Activated CD4-positive, alpha-beta T cell treated with anti-CD3 and anti-CD28 coated beads, Interleukin-2, amount 10 ng/mL, durations not matched to agents 7 days and 5 days (primary cell): ENCODE results near the gene WDR90. TPM values are rescaled to one million over a fixed set of nuclear protein-coding genes. Genes with fewer than 3 reads are reported as not detected.
A peak's percentile ranks its signal among the peaks of the same experiment; 100 is the strongest.

Source experiments
- CTCF ChIA-PET: fragments of 350-600 bp; sonication (Branson Sonifier 250); formaldehyde crosslinking; loops from one replicate; lab custom pipeline; 2021; ENCODE audit warnings: antibody characterized with exemption; lab: Charles Lee
- POLR2A ChIA-PET: fragments of 350-600 bp; sonication (Branson Sonifier 250); formaldehyde crosslinking; loops from one replicate; lab custom pipeline; 2021; ENCODE audit warnings: antibody characterized with exemption; lab: Charles Lee
- DNase-seq: peaks from one replicate; pipeline ENCODE4 v3.0.0-alpha.2; 2020
- H3K27ac Mint-ChIP-seq: one replicate; pipeline ENCODE4 v1.8.0; 2021; ENCODE audit warnings: mild to moderate bottlenecking, moderate library complexity, mixed read lengths
- H3K27me3 Mint-ChIP-seq: one replicate; pipeline ENCODE4 v1.8.0; 2021; ENCODE audit warnings: mixed read lengths
- H3K36me3 Mint-ChIP-seq: one replicate; pipeline ENCODE4 v1.8.0; 2021; ENCODE audit warnings: low read depth, mixed read lengths
- H3K4me1 Mint-ChIP-seq: one replicate; pipeline ENCODE4 v1.8.0; 2021; ENCODE audit warnings: mixed read lengths
- H3K4me3 Mint-ChIP-seq: one replicate; pipeline ENCODE4 v1.8.0; 2021; ENCODE audit warnings: mild to moderate bottlenecking, moderate library complexity, mixed read lengths
- H3K9me3 Mint-ChIP-seq: one replicate; pipeline ENCODE4 v1.8.0; 2021; ENCODE audit warnings: mixed read lengths
- total RNA-seq, 2 experiments: library from RNA; stranded (reverse); gene quantifications; one replicate each; pipeline ENCODE4 v1.2.3, GENCODE V29; 2021

The WDR90 gene
- 10 to 100 TPM; 54.9 to 81.6 TPM for total RNA-seq

GRCh38 chr16:648781-649589 is at the start of gene WDR90:
WDR90 (plus strand) TSS chr16:649365; CDS start chr16:649417, 52 bp downstream.
- Mint-ChIP-seq H3K4me3 (peak within 1 kb of the TSS; percentile 73), H3K36me3 (no peaks in the 10 kb centered on the region), H3K27me3 (no peaks in the 10 kb centered on the region), H3K27ac (peak within 1 kb of the TSS; percentile 77), H3K9me3 (no peaks in the 10 kb centered on the region), H3K4me1 (peaks cover 22% of the 10 kb centered on the region)
- CTCF ChIA-PET, result interaction anchor here (0.9 to 3.1 kb wide), 7 partner anchors 10 to 60 kb away, joined by 3 to 13 read pairs (median 6); partner anchors contain the start of genes METTL26 and RHOT2
- DNase-seq, result peak; percentile 94
- POLR2A ChIA-PET, result interaction anchor here (0.7 kb wide), 1 partner anchor 20 kb away, joined by 3 read pairs; no protein-coding TSS in a partner anchor

DNA sequence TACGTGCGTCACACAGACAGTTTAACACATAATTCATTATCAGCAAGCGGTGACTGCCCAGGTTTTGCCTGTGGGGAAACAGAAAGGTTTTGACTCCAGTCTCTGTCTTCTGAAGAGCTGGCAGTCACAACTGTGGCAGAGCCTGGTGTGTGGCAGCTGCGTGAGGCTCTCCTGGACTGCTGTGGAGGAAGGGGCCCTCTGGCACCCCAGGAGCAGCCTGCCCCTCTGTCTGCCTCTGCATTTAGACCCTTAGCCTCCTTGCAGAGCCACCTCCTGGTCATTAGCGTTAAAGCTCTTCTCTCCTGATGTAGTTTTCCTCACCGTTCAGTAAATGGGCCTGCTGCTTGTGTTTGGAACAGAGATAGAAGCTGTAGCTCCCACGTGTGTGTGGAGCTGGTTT is 48.4 kb upstream of the WDR90 start:
- Mint-ChIP-seq H3K4me1 (peaks cover 3% of the 10 kb centered on the region), H3K27ac (no peak overlapping the region), H3K9me3 (peaks cover 2% of the 10 kb centered on the region), H3K4me3 (no peak overlapping the region), H3K27me3 (no peaks in the 10 kb centered on the region), H3K36me3 (peaks cover 2% of the 10 kb centered on the region)
- DNase-seq, result no peak
- ChIA-PET CTCF (no interaction called here), POLR2A (interaction anchor here (0.6 kb wide), 1 partner anchor 347 kb away, joined by 4 read pairs; no protein-coding TSS in a partner anchor)

- Mint-ChIP-seq H3K4me3 (no peak overlapping the region), H3K36me3 (peaks cover 2% of the 10 kb centered on the region), H3K27me3 (no peaks in the 10 kb centered on the region), H3K4me1 (peaks cover 5% of the 10 kb centered on the region), H3K9me3 (peaks cover 2% of the 10 kb centered on the region), H3K27ac (no peak overlapping the region)
- ChIA-PET CTCF (no interaction called here), POLR2A (no interaction called here)
- no peak for DNase-seq
Measured at GRCh38 chr16:603933-604332, 45.2 kb upstream of the WDR90 start.

DNA sequence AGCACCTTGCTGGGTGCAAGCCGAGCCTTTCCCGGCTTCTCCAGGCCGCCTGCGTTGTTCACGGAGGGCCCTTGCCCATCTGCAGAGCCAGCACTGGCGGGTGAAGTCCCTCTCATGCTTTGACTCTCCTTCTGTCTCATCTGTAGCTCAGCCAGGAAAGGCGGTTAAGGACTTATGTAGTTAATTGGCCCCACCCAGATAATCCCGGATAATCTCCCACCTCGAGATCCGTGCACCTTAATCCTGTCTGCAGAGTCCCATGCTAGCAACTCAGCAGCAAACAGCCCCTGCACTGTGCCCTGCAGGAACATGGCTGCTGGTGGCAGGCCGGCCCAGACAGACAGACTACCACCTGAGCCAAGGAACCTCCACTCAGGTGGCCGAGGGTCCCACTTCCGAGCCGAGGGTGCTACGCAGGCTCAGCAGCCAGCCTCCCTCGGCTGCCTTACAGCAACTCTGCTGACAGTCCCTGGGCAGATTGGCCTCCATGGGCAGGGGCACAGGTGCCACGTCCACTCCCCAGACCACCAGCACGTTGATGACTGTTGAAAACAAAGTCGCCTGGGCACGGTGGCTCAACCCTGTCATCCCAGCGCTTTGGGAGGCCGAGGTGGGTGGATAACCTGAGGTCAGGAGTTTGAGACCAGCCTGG is 42.4 kb upstream of the WDR90 start:
- peaks cover 2% of the 10 kb centered on the region for H3K9me3 Mint-ChIP-seq
- no peaks in the 10 kb centered on the region for H3K27me3 Mint-ChIP-seq
- ChIA-PET CTCF (no interaction called here), POLR2A (no interaction called here)
- H3K4me3 Mint-ChIP-seq, result no peak overlapping the region
- no peak overlapping the region for H3K27ac Mint-ChIP-seq
- no peak for DNase-seq
- H3K4me1 Mint-ChIP-seq, result peaks cover 7% of the 10 kb centered on the region
- peaks cover 2% of the 10 kb centered on the region for H3K36me3 Mint-ChIP-seq

DNA sequence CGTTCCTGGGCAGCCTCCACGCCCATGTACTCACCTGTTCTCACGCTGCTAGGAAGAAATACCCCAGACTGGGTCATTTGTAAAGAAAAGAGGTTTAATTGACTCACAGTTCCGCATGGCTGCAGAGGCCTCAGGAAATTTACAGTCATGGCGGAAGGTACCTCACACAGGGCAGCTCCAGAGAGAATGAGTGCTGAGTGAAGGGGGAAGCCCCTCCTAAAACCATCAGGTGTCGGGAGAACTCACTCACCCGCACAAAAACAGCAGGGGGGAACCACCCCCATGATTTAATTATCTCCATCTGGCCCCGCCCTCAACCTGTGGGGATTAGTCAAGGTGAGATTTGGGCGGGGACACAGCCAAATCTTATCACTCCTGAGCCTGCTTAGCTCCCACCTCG is 41.1 kb upstream of the WDR90 start:
- H3K4me1 Mint-ChIP-seq, result peaks cover 7% of the 10 kb centered on the region
- DNase-seq, result no peak
- no peak overlapping the region for H3K27ac Mint-ChIP-seq
- ChIA-PET POLR2A (no interaction called here), CTCF (no interaction called here)
- no peak overlapping the region for H3K4me3 Mint-ChIP-seq
- no peaks in the 10 kb centered on the region for H3K27me3 Mint-ChIP-seq
- peaks cover 2% of the 10 kb centered on the region for H3K9me3 Mint-ChIP-seq
- H3K36me3 Mint-ChIP-seq, result peaks cover 2% of the 10 kb centered on the region

DNA sequence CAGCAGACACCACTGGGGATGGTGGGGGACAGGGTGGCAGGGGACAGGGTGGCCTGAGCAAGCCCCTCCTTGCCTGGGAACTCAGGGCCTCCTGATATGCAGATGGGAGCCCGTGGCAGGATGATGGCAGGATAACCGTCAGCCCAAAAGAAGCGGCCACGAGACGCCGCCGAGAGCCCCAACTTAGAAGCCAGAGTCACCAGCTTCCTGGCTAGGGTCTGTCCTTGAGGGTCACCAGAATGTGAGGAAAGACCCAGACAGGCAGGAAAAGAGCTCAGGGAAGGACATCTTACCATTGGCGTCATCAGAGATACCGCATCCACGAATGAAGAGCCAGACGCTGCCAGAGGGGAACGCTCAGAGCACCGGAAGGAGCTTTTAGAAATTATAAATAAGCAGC is 39.8 kb upstream of the WDR90 start:
- Mint-ChIP-seq H3K4me1 (peaks cover 4% of the 10 kb centered on the region), H3K27me3 (no peaks in the 10 kb centered on the region), H3K4me3 (no peak overlapping the region), H3K27ac (no peak overlapping the region), H3K36me3 (no peaks in the 10 kb centered on the region), H3K9me3 (peaks cover 2% of the 10 kb centered on the region)
- ChIA-PET POLR2A (no interaction called here), CTCF (interaction anchor here (0.6 to 1.1 kb wide), 2 partner anchors 17 to 1926 kb away, joined by 3 to 6 read pairs; no protein-coding TSS in a partner anchor)
- no peak for DNase-seq

- peaks cover 4% of the 10 kb centered on the region for H3K4me1 Mint-ChIP-seq
- POLR2A ChIA-PET, result no interaction called here
- no peak for DNase-seq
- no peaks in the 10 kb centered on the region for H3K36me3 Mint-ChIP-seq
- no peaks in the 10 kb centered on the region for H3K27me3 Mint-ChIP-seq
- no peak overlapping the region for H3K27ac Mint-ChIP-seq
- H3K4me3 Mint-ChIP-seq, result no peak overlapping the region
- H3K9me3 Mint-ChIP-seq, result peaks cover 2% of the 10 kb centered on the region
- CTCF ChIA-PET, result interaction anchor here (0.6 to 1.1 kb wide), 2 partner anchors 17 to 1925 kb away, joined by 3 to 6 read pairs; no protein-coding TSS in a partner anchor
Measured at GRCh38 chr16:609984-610383, 39.2 kb upstream of the WDR90 start.

- Mint-ChIP-seq H3K27me3 (no peaks in the 10 kb centered on the region), H3K27ac (no peak overlapping the region), H3K36me3 (no peaks in the 10 kb centered on the region), H3K4me1 (peaks cover 4% of the 10 kb centered on the region), H3K9me3 (no peaks in the 10 kb centered on the region), H3K4me3 (no peak overlapping the region)
- ChIA-PET CTCF (interaction anchor here (0.6 to 1.1 kb wide), 3 partner anchors 18 to 272 kb away, joined by 3 read pairs; no protein-coding TSS in a partner anchor), POLR2A (no interaction called here)
- peak; percentile 33 for DNase-seq
Measured at GRCh38 chr16:610513-611381, 38.4 kb upstream of the WDR90 start.

DNA sequence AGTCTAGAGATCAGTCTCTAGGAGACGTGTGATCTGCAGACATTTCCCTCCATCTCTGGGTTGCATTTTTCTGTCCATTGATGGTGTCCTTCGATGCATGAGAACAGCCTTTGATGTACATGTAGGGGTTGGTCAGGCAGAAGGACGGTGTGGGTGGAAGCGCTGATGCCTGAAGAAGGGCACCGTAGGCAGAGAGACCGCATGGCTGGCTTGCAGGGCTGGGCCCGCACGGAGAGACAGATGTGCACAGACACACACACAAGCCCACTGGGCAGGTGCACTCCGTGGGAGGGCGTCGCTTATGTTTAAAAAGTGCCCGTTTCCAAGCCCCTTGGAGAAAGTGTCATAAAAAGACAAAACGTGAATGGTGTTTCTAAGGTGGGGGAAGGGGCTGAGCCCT is 34.0 kb upstream of the WDR90 start:
- no peaks in the 10 kb centered on the region for H3K36me3 Mint-ChIP-seq
- no peak for DNase-seq
- no peak overlapping the region for H3K27ac Mint-ChIP-seq
- CTCF ChIA-PET, result no interaction called here
- H3K9me3 Mint-ChIP-seq, result no peaks in the 10 kb centered on the region
- H3K4me3 Mint-ChIP-seq, result no peak overlapping the region
- no peaks in the 10 kb centered on the region for H3K27me3 Mint-ChIP-seq
- POLR2A ChIA-PET, result no interaction called here
- H3K4me1 Mint-ChIP-seq, result peaks cover 2% of the 10 kb centered on the region

GRCh38 chr16:616733-617586 is 32.2 kb upstream of the WDR90 start:
- Mint-ChIP-seq H3K4me3 (no peak overlapping the region), H3K27me3 (no peaks in the 10 kb centered on the region), H3K36me3 (no peaks in the 10 kb centered on the region), H3K27ac (no peak overlapping the region), H3K4me1 (no peaks in the 10 kb centered on the region), H3K9me3 (no peaks in the 10 kb centered on the region)
- ChIA-PET CTCF (interaction anchor here (0.6 kb wide), 1 partner anchor 13 kb away, joined by 3 read pairs; no protein-coding TSS in a partner anchor), POLR2A (no interaction called here)
- DNase-seq, result no peak

GRCh38 chr16:617855-618254 is 31.3 kb upstream of the WDR90 start:
- no peaks in the 10 kb centered on the region for H3K4me1 Mint-ChIP-seq
- POLR2A ChIA-PET, result no interaction called here

More at GRCh38 chr16:617855-618254, 31.3 kb upstream of the WDR90 start:
- Mint-ChIP-seq H3K36me3 (no peaks in the 10 kb centered on the region), H3K27ac (no peak overlapping the region), H3K9me3 (no peaks in the 10 kb centered on the region), H3K27me3 (no peaks in the 10 kb centered on the region), H3K4me3 (no peak overlapping the region)
- no peak for DNase-seq
- CTCF ChIA-PET, result no interaction called here
